Left ventricle myocardium superior (tissue), 1 donor: Measurements from ENCODE around the gene CRAT. TPM values are rescaled to one million over a fixed set of nuclear protein-coding genes. Genes with fewer than 3 reads are reported as not detected.

ENCODE experiments used
- ATAC-seq: fragments of 200-7000 bp; cut with Tn5 transposase; one replicate; pipeline ENCODE4 v1.9.1; 2020; ENCODE audit warnings: mild to moderate bottlenecking, moderate library complexity
- DNase-seq: peaks from one replicate; pipeline ENCODE4 v3.0.0-alpha.2; 2020
- intact Hi-C: fragments of 100-400 bp; cut with micrococcal nuclease; formaldehyde crosslinking; loops from one replicate; pipeline ENCODE4 v1.11.0; 2022
- long read RNA-seq: library from polyadenylated mRNA; unstranded; transcript quantifications from one replicate; pipeline ENCODE4 v2.0.0, GENCODE V29; 2021
- total RNA-seq: library from RNA; stranded (reverse); fragmentation: NEBNext Ultra II Directional; extraction: Animal tissue kit (Norgen Biotek cat#: 25700); gene quantifications from one replicate; pipeline ENCODE4 v1.2.1, GENCODE V29; 2021
- donor health status: DM: no; HTN: yes; CAD: no; lungs with severe emphysema.

CRAT gene
- total RNA-seq, result 94.6 TPM
- long read RNA-seq, transcript CRAT-207 (15 exons, 2,253 nt), result minor isoform, 13 of 175 reads
- long read RNA-seq, transcript CRAT-202 (2 exons, 973 nt), result minor isoform, 13 of 175 reads
- long read RNA-seq, transcript CRAT-201 (14 exons, 2,763 nt), result major isoform, 69 of 175 reads
- long read RNA-seq, partial matches to known transcripts, result 55 of 175 reads
- long read RNA-seq, other reads (novel, unspliced or antisense), result 25 of 175 reads

- DNase-seq, result peak; percentile 98
- intact Hi-C loops, result no loop called here
- ATAC-seq, result peak; percentile 91
Observed at GRCh38 chr9:129110740-129111527, at the start of gene CRAT, which contains the start of gene PTPA. CRAT (minus strand) TSS chr9:129110793; CDS start chr9:129110509, 284 bp downstream. PTPA (plus strand) TSS chr9:129111415; CDS start chr9:129111601, 186 bp downstream.

GRCh38 chr9:129156163-129156562 lies 45.6 kb upstream of the CRAT start:
- DNase-seq (no peak), ATAC-seq (no peak)
- intact Hi-C loops, result no loop called here

- ATAC-seq (no peak), DNase-seq (no peak)
- intact Hi-C loops, result no loop called here
Observed at GRCh38 chr9:129154866-129155477, 44.4 kb upstream of the CRAT start.

- intact Hi-C loops, result no loop called here
- DNase-seq, result no peak
Observed at GRCh38 chr9:129151469-129151868, 40.9 kb upstream of the CRAT start.

GRCh38 chr9:129150672-129151211 lies 40.1 kb upstream of the CRAT start:
- DNase-seq, result no peak
- no peak for ATAC-seq
- intact Hi-C loops, result no loop called here

More at GRCh38 chr9:129151469-129151868, 40.9 kb upstream of the CRAT start:
- no peak for ATAC-seq

GRCh38 chr9:129150122-129150521 lies 39.5 kb upstream of the CRAT start:
- DNase-seq (no peak), ATAC-seq (no peak)
- intact Hi-C loops, result no loop called here

GRCh38 chr9:129149442-129149841 lies 38.8 kb upstream of the CRAT start:
- ATAC-seq, result no peak
- no peak for DNase-seq
- intact Hi-C loops, result no loop called here

GRCh38 chr9:129148463-129149204 lies 38.0 kb upstream of the CRAT start:
- intact Hi-C loops, result no loop called here
- DNase-seq, result no peak
- no peak for ATAC-seq

- intact Hi-C loops, result no loop called here
- ATAC-seq (peak; percentile 9), DNase-seq (peak; percentile 43)
Observed at GRCh38 chr9:129146441-129146941, 35.9 kb upstream of the CRAT start.

- intact Hi-C loops, result no loop called here
- peak; percentile 77 for DNase-seq
- peak; percentile 5 for ATAC-seq
Observed at GRCh38 chr9:129145841-129146292, 35.3 kb upstream of the CRAT start.

- intact Hi-C loops, result no loop called here
- ATAC-seq, result no peak
- DNase-seq, result peak; percentile 43
Observed at GRCh38 chr9:129145316-129145715, 34.7 kb upstream of the CRAT start.

GRCh38 chr9:129143031-129143927 lies 32.7 kb upstream of the CRAT start:
- intact Hi-C loops, result no loop called here
- ATAC-seq (peak; percentile 34), DNase-seq (peak; percentile 92)

GRCh38 chr9:129142138-129142935 lies 31.7 kb upstream of the CRAT start:
- no peak for DNase-seq
- intact Hi-C loops, result no loop called here
- no peak for ATAC-seq

GRCh38 chr9:129141066-129142041 lies 30.8 kb upstream of the CRAT start:
- intact Hi-C loops, result no loop called here
- DNase-seq (peak; percentile 75), ATAC-seq (peak; percentile 31)

- ATAC-seq (peak; percentile 32), DNase-seq (peak; percentile 65)
- intact Hi-C loops, result no loop called here
Observed at GRCh38 chr9:129140397-129141065, 29.9 kb upstream of the CRAT start.
